GM10248 (cell line): Measurements from ENCODE around the gene SBNO2.
A peak's percentile ranks its signal among the peaks of the same experiment; 100 is the strongest.

Experiments
- CTCF ChIA-PET: fragments of 300-600 bp; sonication (Branson Sonifier 250); formaldehyde crosslinking; extraction: SDS; loops from one replicate; lab custom pipeline; 2021; ENCODE audit warnings: antibody characterized with exemption; lab: Yijun Ruan, JAX
- POLR2A ChIA-PET: fragments of 350-650 bp; sonication (Branson Sonifier 250); formaldehyde crosslinking; extraction: SDS; loops from one replicate; lab custom pipeline; 2020; ENCODE audit warnings: antibody characterized with exemption; lab: Yijun Ruan, JAX
- DNase-seq: peaks from one replicate; pipeline ENCODE4 v3.0.0; 2012; ENCODE audit errors: extremely low spot score
- CTCF ChIP-seq: IDR thresholded peaks from 2 replicates; pipeline ENCODE4 v1.5.1; 2012; ENCODE audit warnings: mild to moderate bottlenecking, low read depth; ENCODE audit errors: extremely low read depth, missing control alignments, control extremely low read depth

Gene SBNO2

GRCh38 chr19:1072371-1073015 lies 101.6 kb downstream of the SBNO2 start:
- ChIA-PET POLR2A (no interaction called here), CTCF (no interaction called here)
- no peak for DNase-seq
- TF ChIP-seq CTCF: no peak

- DNase-seq: no peak
- ChIA-PET POLR2A (no interaction called here), CTCF (interaction anchor here (1.4 kb wide), 1 partner anchor 42 kb away, joined by 3 read pairs; no protein-coding TSS in a partner anchor)
- no peak for TF ChIP-seq CTCF
Measured at GRCh38 chr19:1070931-1071791, 102.9 kb downstream of the SBNO2 start.

- ChIA-PET POLR2A (interaction anchor here (0.6 kb wide), 1 partner anchor 181 kb away, joined by 5 read pairs; no protein-coding TSS in a partner anchor), CTCF (interaction anchor here (1.4 kb wide), 1 partner anchor 43 kb away, joined by 3 read pairs; no protein-coding TSS in a partner anchor)
- no peak for TF ChIP-seq CTCF
- DNase-seq: no peak
Measured at GRCh38 chr19:1070576-1070930, 103.5 kb downstream of the SBNO2 start.

GRCh38 chr19:1069009-1069779 lies 104.9 kb downstream of the SBNO2 start:
- TF ChIP-seq CTCF: no peak
- POLR2A ChIA-PET: no interaction called here
- peak; percentile 56 for DNase-seq
- CTCF ChIA-PET: interaction anchor here (1.1 to 1.4 kb wide), 3 partner anchors 28 to 44 kb away, joined by 3 read pairs; no protein-coding TSS in a partner anchor

GRCh38 chr19:1068009-1069001 lies 105.8 kb downstream of the SBNO2 start:
- TF ChIP-seq CTCF: no peak
- ChIA-PET POLR2A (interaction anchor here (0.6 to 1.0 kb wide), 2 partner anchors 25 to 201 kb away, joined by 3 to 5 read pairs; partner anchors contain the start of gene CIRBP), CTCF (interaction anchor here (0.8 to 2.3 kb wide), 13 partner anchors 8 to 205 kb away, joined by 3 to 8 read pairs (median 3); partner anchors contain the start of genes ABCA7 and RNU6-2)
- peak; percentile 47 for DNase-seq
